WTC11 (cell line): ENCODE measurements around the gene NMU.

Experiments
- FOXK1 ChIP-seq: sonication (generic); formaldehyde crosslinking; IDR thresholded peaks from 2 replicates; pipeline ENCODE4 v1.8.0; 2022; ENCODE audit warnings: mild to moderate bottlenecking, moderate library complexity, missing genetic modification reagents
- GRHL2 ChIP-seq: fragments of 250-450 bp; sonication (Bioruptor Pico); IDR thresholded peaks from 2 replicates; pipeline ENCODE4 v1.8.0; 2022; ENCODE audit warnings: mild to moderate bottlenecking, moderate library complexity; ENCODE audit not compliant: insufficient replicate concordance, severe bottlenecking
- MAX ChIP-seq: sonication (generic); formaldehyde crosslinking; IDR thresholded peaks from 2 replicates; pipeline ENCODE4 v1.8.0; 2022; ENCODE audit warnings: mild to moderate bottlenecking, missing genetic modification reagents
- NR3C1 ChIP-seq: sonication (generic); formaldehyde crosslinking; conservative IDR thresholded peaks from 2 replicates; pipeline ENCODE4 v1.8.1; 2023; ENCODE audit warnings: low read depth, mild to moderate bottlenecking, missing genetic modification reagents
- PREB ChIP-seq: sonication (generic); formaldehyde crosslinking; IDR thresholded peaks from 2 replicates; pipeline ENCODE4 v1.8.1; 2022; ENCODE audit warnings: mild to moderate bottlenecking, missing genetic modification reagents, moderate library complexity, borderline replicate concordance
- TCF7 ChIP-seq: sonication (generic); formaldehyde crosslinking; IDR thresholded peaks from 2 replicates; pipeline ENCODE4 v1.8.0; 2022; ENCODE audit warnings: mild to moderate bottlenecking, low read depth, missing genetic modification reagents, moderate library complexity
- ZNF219 ChIP-seq: sonication (generic); formaldehyde crosslinking; IDR thresholded peaks from 2 replicates; pipeline ENCODE4 v1.8.0; 2023; ENCODE audit warnings: missing genetic modification reagents, mild to moderate bottlenecking, borderline replicate concordance
- ZNF671 ChIP-seq: fragments of 250-450 bp; sonication (Bioruptor Pico); IDR thresholded peaks from 2 replicates; pipeline ENCODE4 v1.8.0; 2021; ENCODE audit warnings: mild to moderate bottlenecking
- ZSCAN18 ChIP-seq: fragments of 250-450 bp; sonication (Bioruptor Pico); IDR thresholded peaks from 2 replicates; pipeline ENCODE4 v2.1.2; 2022; ENCODE audit warnings: mild to moderate bottlenecking, moderate library complexity
- TF ChIP-seq, protein P1 (sequence below): fragments of 200-600 bp; IDR thresholded peaks from 2 replicates; pipeline ENCODE4 v1.8.0; 2022; ENCODE audit warnings: antibody characterized with exemption
- TF ChIP-seq, protein P2 (sequence below): sonication (generic); formaldehyde crosslinking; IDR thresholded peaks from 2 replicates; pipeline ENCODE4 v1.8.1; 2023; ENCODE audit warnings: mild to moderate bottlenecking, moderate library complexity, missing genetic modification reagents
- TF ChIP-seq, protein P3 (sequence below): sonication (generic); formaldehyde crosslinking; IDR thresholded peaks from 2 replicates; pipeline ENCODE4 v1.8.0; 2022; ENCODE audit warnings: mild to moderate bottlenecking, missing genetic modification reagents
- TF ChIP-seq, protein P4 (sequence below): sonication (generic); formaldehyde crosslinking; conservative IDR thresholded peaks from 2 replicates; pipeline ENCODE4 v1.8.1; 2022; ENCODE audit warnings: mild to moderate bottlenecking, missing genetic modification reagents
- TF ChIP-seq, protein P5 (sequence below): sonication (generic); formaldehyde crosslinking; IDR thresholded peaks from 2 replicates; pipeline ENCODE4 v1.8.1; 2023; ENCODE audit warnings: mild to moderate bottlenecking, missing genetic modification reagents, borderline replicate concordance

DNA sequence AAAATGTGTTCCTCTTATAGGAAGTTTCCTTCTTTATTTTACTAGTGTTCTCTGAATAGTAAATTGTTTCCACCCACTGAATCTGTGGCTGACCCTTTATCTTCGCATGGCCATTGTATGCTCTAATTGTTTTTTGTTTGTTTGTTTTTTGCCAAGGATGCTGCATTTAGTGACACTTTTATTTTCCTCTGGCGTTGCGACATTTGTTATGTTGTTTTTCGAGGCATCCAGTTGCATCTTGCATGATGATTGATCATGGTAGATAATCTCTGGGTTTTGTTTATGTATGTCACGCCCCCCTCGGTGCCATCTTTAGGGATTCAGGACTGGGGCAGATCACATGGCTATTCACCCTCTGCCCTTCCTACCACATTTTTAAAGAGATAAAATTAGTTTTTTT lies 2.2 kb downstream of the NMU start:
- TF ChIP-seq ZNF219 (CRISPR knock-in tag) = no peak
- TF ChIP-seq, protein P1, sequence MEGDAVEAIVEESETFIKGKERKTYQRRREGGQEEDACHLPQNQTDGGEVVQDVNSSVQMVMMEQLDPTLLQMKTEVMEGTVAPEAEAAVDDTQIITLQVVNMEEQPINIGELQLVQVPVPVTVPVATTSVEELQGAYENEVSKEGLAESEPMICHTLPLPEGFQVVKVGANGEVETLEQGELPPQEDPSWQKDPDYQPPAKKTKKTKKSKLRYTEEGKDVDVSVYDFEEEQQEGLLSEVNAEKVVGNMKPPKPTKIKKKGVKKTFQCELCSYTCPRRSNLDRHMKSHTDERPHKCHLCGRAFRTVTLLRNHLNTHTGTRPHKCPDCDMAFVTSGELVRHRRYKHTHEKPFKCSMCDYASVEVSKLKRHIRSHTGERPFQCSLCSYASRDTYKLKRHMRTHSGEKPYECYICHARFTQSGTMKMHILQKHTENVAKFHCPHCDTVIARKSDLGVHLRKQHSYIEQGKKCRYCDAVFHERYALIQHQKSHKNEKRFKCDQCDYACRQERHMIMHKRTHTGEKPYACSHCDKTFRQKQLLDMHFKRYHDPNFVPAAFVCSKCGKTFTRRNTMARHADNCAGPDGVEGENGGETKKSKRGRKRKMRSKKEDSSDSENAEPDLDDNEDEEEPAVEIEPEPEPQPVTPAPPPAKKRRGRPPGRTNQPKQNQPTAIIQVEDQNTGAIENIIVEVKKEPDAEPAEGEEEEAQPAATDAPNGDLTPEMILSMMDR = no peak
- no peak for TF ChIP-seq TCF7 (CRISPR knock-in tag)
- no peak for TF ChIP-seq FOXK1
- TF ChIP-seq, protein P2, sequence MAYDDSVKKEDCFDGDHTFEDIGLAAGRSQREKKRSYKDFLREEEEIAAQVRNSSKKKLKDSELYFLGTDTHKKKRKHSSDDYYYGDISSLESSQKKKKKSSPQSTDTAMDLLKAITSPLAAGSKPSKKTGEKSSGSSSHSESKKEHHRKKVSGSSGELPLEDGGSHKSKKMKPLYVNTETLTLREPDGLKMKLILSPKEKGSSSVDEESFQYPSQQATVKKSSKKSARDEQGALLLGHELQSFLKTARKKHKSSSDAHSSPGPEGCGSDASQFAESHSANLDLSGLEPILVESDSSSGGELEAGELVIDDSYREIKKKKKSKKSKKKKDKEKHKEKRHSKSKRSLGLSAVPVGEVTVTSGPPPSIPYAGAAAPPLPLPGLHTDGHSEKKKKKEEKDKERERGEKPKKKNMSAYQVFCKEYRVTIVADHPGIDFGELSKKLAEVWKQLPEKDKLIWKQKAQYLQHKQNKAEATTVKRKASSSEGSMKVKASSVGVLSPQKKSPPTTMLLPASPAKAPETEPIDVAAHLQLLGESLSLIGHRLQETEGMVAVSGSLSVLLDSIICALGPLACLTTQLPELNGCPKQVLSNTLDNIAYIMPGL (CRISPR knock-in tag) = no peak
- no peak for TF ChIP-seq PREB
- no peak for TF ChIP-seq ZNF671
- no peak for TF ChIP-seq GRHL2 (CRISPR knock-in tag)
- no peak for TF ChIP-seq NR3C1
- TF ChIP-seq, protein P3, sequence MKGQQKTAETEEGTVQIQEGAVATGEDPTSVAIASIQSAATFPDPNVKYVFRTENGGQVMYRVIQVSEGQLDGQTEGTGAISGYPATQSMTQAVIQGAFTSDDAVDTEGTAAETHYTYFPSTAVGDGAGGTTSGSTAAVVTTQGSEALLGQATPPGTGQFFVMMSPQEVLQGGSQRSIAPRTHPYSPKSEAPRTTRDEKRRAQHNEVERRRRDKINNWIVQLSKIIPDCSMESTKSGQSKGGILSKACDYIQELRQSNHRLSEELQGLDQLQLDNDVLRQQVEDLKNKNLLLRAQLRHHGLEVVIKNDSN = no peak
- no peak for TF ChIP-seq ZSCAN18
- TF ChIP-seq, protein P4, sequence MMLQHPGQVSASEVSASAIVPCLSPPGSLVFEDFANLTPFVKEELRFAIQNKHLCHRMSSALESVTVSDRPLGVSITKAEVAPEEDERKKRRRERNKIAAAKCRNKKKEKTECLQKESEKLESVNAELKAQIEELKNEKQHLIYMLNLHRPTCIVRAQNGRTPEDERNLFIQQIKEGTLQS (CRISPR knock-in tag) = no peak
- TF ChIP-seq, protein P5, sequence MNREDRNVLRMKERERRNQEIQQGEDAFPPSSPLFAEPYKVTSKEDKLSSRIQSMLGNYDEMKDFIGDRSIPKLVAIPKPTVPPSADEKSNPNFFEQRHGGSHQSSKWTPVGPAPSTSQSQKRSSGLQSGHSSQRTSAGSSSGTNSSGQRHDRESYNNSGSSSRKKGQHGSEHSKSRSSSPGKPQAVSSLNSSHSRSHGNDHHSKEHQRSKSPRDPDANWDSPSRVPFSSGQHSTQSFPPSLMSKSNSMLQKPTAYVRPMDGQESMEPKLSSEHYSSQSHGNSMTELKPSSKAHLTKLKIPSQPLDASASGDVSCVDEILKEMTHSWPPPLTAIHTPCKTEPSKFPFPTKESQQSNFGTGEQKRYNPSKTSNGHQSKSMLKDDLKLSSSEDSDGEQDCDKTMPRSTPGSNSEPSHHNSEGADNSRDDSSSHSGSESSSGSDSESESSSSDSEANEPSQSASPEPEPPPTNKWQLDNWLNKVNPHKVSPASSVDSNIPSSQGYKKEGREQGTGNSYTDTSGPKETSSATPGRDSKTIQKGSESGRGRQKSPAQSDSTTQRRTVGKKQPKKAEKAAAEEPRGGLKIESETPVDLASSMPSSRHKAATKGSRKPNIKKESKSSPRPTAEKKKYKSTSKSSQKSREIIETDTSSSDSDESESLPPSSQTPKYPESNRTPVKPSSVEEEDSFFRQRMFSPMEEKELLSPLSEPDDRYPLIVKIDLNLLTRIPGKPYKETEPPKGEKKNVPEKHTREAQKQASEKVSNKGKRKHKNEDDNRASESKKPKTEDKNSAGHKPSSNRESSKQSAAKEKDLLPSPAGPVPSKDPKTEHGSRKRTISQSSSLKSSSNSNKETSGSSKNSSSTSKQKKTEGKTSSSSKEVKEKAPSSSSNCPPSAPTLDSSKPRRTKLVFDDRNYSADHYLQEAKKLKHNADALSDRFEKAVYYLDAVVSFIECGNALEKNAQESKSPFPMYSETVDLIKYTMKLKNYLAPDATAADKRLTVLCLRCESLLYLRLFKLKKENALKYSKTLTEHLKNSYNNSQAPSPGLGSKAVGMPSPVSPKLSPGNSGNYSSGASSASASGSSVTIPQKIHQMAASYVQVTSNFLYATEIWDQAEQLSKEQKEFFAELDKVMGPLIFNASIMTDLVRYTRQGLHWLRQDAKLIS (CRISPR knock-in tag) = no peak
- no peak for TF ChIP-seq MAX (CRISPR knock-in tag)
